HEK293T (cell line): Measurements from ENCODE around the gene TNK1.
"Not testable (repeated sequence)": the region's sequence is repeated elsewhere in the genome, so short reads cannot be mapped to it uniquely, and the experiment has no call there.

Source experiments
- CTCF ChIA-PET: fragments of 350-600 bp; formaldehyde crosslinking; extraction: SDS; loops from one replicate; lab custom pipeline; 2021; ENCODE audit warnings: antibody characterized with exemption, inconsistent platforms; lab: Yijun Ruan, JAX
- POLR2A ChIA-PET: fragments of 350-600 bp; formaldehyde crosslinking; extraction: SDS; loops from one replicate; lab custom pipeline; 2020; ENCODE audit warnings: antibody characterized with exemption, inconsistent platforms; lab: Yijun Ruan, JAX
- DNase-seq: peaks from one replicate; pipeline ENCODE4 v3.0.0; 2012; ENCODE audit warnings: mixed read lengths; ENCODE audit errors: extremely low spot score
- ARNT ChIP-seq: fragments of 450-650 bp; IDR thresholded peaks from 2 replicates; pipeline ENCODE4 v1.6.1; 2017; ENCODE audit warnings: mild to moderate bottlenecking
- BHLHE40 ChIP-seq: fragments of 450-650 bp; IDR thresholded peaks from 2 replicates; pipeline ENCODE4 v1.6.1; 2016; ENCODE audit warnings: mild to moderate bottlenecking, moderate library complexity, borderline replicate concordance
- CTBP1 ChIP-seq: fragments of 450-650 bp; IDR thresholded peaks from 2 replicates; pipeline ENCODE4 v1.6.1; 2016; ENCODE audit warnings: borderline replicate concordance
- ELF4 ChIP-seq: fragments of 450-650 bp; IDR thresholded peaks from 2 replicates; pipeline ENCODE4 v1.6.1; 2017; ENCODE audit warnings: antibody characterized with exemption
- FOXA1 ChIP-seq: fragments of 450-650 bp; IDR thresholded peaks from 2 replicates; pipeline ENCODE4 v1.6.1; 2016; ENCODE audit warnings: mild to moderate bottlenecking
- FOXK2 ChIP-seq: fragments of 450-650 bp; IDR thresholded peaks from 2 replicates; pipeline ENCODE4 v1.6.1; 2016; ENCODE audit warnings: mild to moderate bottlenecking
- FOXM1 ChIP-seq: fragments of 450-650 bp; IDR thresholded peaks from 2 replicates; pipeline ENCODE4 v1.6.1; 2017; ENCODE audit warnings: mild to moderate bottlenecking, borderline replicate concordance
- HDGF ChIP-seq: fragments of 450-650 bp; IDR thresholded peaks from 2 replicates; pipeline ENCODE4 v1.6.1; 2017; ENCODE audit warnings: antibody characterized with exemption, borderline replicate concordance
- L3MBTL2 ChIP-seq: fragments of 450-650 bp; conservative IDR thresholded peaks from 2 replicates; pipeline ENCODE4 v1.6.1; 2016; ENCODE audit warnings: mild to moderate bottlenecking
- LEF1 ChIP-seq: fragments of 450-650 bp; IDR thresholded peaks from 2 replicates; pipeline ENCODE4 v1.6.1; 2017; ENCODE audit warnings: mild to moderate bottlenecking, borderline replicate concordance
- NFRKB ChIP-seq: fragments of 450-650 bp; IDR thresholded peaks from 2 replicates; pipeline ENCODE4 v1.6.1; 2016; ENCODE audit warnings: mild to moderate bottlenecking, moderate library complexity
- PKNOX1 ChIP-seq: fragments of 450-650 bp; IDR thresholded peaks from 2 replicates; pipeline ENCODE4 v1.6.1; 2016
- SP1 ChIP-seq: fragments of 450-650 bp; IDR thresholded peaks from 2 replicates; pipeline ENCODE4 v1.6.1; 2017
- SUZ12 ChIP-seq: fragments of 450-650 bp; IDR thresholded peaks from 2 replicates; pipeline ENCODE4 v1.6.1; 2016; ENCODE audit warnings: mild to moderate bottlenecking
- TARDBP ChIP-seq: fragments of 450-650 bp; IDR thresholded peaks from 2 replicates; pipeline ENCODE4 v1.6.1; 2016
- ZNF384 ChIP-seq: fragments of 450-650 bp; IDR thresholded peaks from 2 replicates; pipeline ENCODE4 v1.6.1; 2016

Gene TNK1

DNA sequence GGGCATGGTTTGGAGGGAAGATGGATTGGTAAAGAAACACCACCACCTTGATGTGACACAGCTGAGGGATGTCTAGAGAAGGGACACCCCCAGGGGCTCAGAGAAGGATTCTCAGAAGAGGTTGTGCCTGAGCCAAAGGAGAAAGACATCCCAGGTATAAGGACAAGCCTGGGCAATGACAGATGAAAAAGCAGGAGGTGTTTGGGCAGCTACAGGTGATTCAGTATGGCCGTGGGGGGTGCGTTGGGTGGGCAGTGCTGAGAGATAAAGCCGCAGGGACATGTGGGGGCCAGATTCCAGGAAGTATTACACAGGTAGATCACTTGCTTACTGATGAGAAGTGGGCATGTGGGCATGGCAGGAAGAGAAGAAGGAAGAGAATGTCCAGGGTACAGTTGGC, 19.0 kb upstream of the TNK1 start:
- DNase-seq: no peak
- CTCF ChIA-PET: interaction anchor here (1.3 kb wide), 1 partner anchor 12 kb away, joined by 3 read pairs; no protein-coding TSS in a partner anchor
- POLR2A ChIA-PET: interaction anchor here (1.1 kb wide), 1 partner anchor 33 kb away, joined by 3 read pairs; no protein-coding TSS in a partner anchor
- TF ChIP-seq ELF4: no peak
- no peak for TF ChIP-seq SUZ12

DNA sequence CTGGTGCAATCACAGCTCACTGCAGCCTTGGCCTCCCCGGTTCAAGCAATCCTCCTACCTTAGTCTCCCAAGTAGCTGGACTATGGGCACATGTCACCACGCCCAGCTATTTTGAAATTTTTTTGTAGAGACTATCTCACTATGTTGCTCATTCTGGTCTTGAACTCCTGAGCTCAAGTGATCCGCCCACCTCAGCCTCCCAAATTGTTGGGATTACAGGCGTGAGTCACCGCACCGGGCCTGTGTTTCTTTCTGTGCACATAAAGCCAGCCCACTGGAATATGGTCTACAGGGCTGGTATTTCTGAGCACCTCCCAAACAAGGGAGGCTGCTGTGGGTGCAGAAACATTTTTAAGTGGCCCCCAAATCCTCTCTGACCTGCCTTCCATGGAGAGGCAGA, 17.6 kb upstream of the TNK1 start:
- ChIA-PET CTCF (interaction anchor here (0.7 to 1.3 kb wide), 2 partner anchors 11 to 82 kb away, joined by 3 to 4 read pairs; partner anchors contain the start of gene SLC2A4), POLR2A (no interaction called here)
- no peak for DNase-seq
- no peak for TF ChIP-seq ELF4
- no peak for TF ChIP-seq ZNF384
- no peak for TF ChIP-seq FOXK2
- TF ChIP-seq HDGF: no peak
- no peak for TF ChIP-seq ARNT
- no peak for TF ChIP-seq CTBP1
- TF ChIP-seq FOXA1: no peak
- no peak for TF ChIP-seq SUZ12
- TF ChIP-seq NFRKB: no peak
- TF ChIP-seq PKNOX1: no peak
- no peak for TF ChIP-seq L3MBTL2
- no peak for TF ChIP-seq BHLHE40
- TF ChIP-seq FOXM1: no peak

GRCh38 chr17:7365963-7366362, 14.9 kb upstream of the TNK1 start:
- CTCF ChIA-PET, DNase-seq, POLR2A ChIA-PET: not testable (repeated sequence)

DNA sequence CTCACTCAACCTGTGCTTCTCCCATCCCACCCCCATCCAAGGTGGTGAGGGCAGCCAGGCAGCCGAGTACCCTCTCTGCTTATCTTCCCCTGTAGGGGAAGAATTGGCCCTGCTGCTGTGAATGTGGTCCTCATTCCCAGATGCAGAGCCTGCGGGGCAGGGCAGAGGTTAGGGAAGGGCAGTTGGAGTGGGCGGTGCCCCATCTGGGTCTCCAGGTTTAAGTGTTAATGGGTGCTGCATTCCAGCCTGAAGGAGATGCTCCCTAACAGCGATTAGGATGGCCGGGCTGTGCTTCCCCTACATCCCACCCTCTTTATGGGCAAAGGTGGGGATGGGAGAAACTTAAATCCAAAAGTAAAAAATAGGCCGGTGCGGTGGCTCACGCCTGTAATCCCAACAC, 13.8 kb upstream of the TNK1 start:
- POLR2A ChIA-PET: no interaction called here
- DNase-seq: no peak
- CTCF ChIA-PET: no interaction called here
- TF ChIP-seq ZNF384 (no peak), SUZ12 (no peak), CTBP1 (no peak), TARDBP (no peak), ARNT (no peak), L3MBTL2 (no peak), SP1 (no peak), BHLHE40 (no peak), ELF4 (no peak), PKNOX1 (no peak), FOXK2 (no peak), HDGF (no peak), FOXA1 (no peak), FOXM1 (no peak), LEF1 (no peak), NFRKB (no peak)

DNA sequence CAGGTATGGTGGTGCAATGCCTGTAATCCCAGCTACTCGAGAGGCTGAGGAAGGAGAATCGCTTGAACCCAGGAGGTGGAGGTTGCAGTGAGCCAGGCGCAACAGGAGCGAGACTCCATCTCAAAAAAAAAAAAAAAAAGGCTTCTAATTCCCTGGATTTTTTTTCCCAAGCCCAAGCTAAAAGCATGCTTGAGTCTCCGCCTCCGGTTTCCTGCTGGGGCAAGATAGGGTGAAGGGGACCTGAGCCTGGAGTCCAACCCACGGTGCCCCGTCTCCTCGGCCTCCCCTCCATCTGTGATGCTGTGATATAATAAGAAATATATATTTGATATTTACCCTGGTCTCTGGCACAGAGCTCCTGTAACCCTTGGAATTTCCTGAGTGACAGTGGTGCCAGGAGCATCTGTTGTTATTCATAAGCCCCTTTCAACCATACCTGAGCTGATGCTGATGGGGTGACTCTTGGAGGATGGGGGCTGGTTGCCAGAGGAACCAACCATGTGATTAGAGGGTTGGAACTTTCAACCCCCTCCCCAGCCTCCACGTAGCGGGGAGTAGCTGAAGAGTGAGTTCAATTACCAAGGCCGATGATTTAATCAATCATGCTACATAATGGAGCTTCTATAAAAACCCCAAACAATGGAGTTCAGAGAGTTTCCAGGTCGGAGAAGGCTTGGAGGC, 12.8 kb upstream of the TNK1 start:
- TF ChIP-seq ZNF384 (no peak), BHLHE40 (no peak), HDGF (no peak), FOXK2 (no peak)
- DNase-seq: no peak
- ChIA-PET CTCF (no interaction called here), POLR2A (no interaction called here)

GRCh38 chr17:7368599-7368994, 12.3 kb upstream of the TNK1 start:
- CTCF ChIA-PET, DNase-seq: not testable (repeated sequence)

GRCh38 chr17:7369825-7370224, 11.1 kb upstream of the TNK1 start:
- TF ChIP-seq FOXK2 (no peak), TARDBP (no peak), ZNF384 (no peak), CTBP1 (no peak), ARNT (no peak), FOXA1 (no peak), PKNOX1 (no peak), FOXM1 (no peak), NFRKB (no peak), HDGF (no peak), SUZ12 (no peak)
- ChIA-PET POLR2A (interaction anchor here (1.0 kb wide), 1 partner anchor 34 kb away, joined by 3 read pairs; the partner anchor contains the start of gene TMEM256), CTCF (interaction anchor here (1.2 kb wide), 1 partner anchor 14 kb away, joined by 5 read pairs; the partner anchor contains the start of gene TMEM95)

More at GRCh38 chr17:7368599-7368994, 12.3 kb upstream of the TNK1 start:
- POLR2A ChIA-PET: not testable (repeated sequence)

More at GRCh38 chr17:7369825-7370224, 11.1 kb upstream of the TNK1 start:
- DNase-seq: no peak
